Neuron (in vitro differentiated cells): ENCODE results near the gene UROC1.

Source experiments
- H2AFZ ChIP-seq: one replicate; pipeline ENCODE4 v1.6.1; 2013; ENCODE audit warnings: low read depth, mild to moderate bottlenecking, inconsistent platforms, low read length, moderate library complexity
- H3K27me3 ChIP-seq: one replicate; pipeline ENCODE4 v1.6.1; 2013; ENCODE audit warnings: low read length; ENCODE audit not compliant: insufficient read depth
- H3K36me3 ChIP-seq: one replicate; pipeline ENCODE4 v1.6.1; 2013; ENCODE audit warnings: low read length; ENCODE audit not compliant: insufficient read depth
- H3K4me1 ChIP-seq: one replicate; pipeline ENCODE4 v1.6.1; 2013; ENCODE audit warnings: low read length; ENCODE audit not compliant: insufficient read depth
- H3K4me3 ChIP-seq: 2 replicates; pipeline ENCODE4 v1.5.1; 2013; ENCODE audit warnings: mild to moderate bottlenecking, low read length, moderate library complexity
- H3K9me3 ChIP-seq: one replicate; pipeline ENCODE4 v1.6.1; 2013; ENCODE audit warnings: low read length

Gene UROC1

DNA sequence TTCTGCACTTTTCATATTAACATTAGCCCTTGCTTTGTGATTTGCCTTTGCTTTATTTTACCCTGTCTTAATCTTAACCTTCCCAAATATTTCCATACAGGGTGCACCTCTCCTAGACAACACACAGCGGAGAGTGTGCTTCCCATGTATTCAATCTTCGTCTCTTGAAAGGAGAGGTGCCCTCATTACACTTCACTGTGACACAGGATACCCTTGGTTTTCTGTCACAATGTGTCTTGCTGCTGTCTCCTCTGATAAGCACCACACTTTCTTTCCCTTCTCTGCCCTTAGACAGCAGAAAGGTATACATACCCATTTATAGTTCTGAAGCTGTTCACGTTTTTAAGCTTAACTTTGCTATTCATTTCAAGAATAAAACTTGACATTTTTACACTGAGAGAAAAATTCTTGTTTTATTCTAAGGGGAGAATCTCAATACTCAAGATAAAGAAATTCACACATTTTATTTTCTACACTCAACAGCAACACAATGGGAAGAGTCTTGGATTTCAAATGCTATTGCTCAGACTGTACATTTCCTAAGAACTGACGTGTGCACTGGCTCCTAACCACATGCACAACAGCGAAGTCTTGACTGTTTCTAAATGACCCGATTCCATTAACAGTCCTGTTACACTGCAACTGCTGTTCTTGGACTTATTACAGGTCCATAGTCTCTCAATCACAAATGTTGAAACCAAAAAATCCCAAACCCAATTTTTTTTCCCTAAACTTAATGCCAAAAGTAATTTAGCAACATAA lies 63.0 kb downstream of the UROC1 start:
- peaks cover 21% of the 10 kb centered on the region for H3K4me1 ChIP-seq
- no peak overlapping the region for H3K4me3 ChIP-seq
- peaks cover 64% of the 10 kb centered on the region for H3K36me3 ChIP-seq
- H2AFZ ChIP-seq = no peak overlapping the region
- H3K27me3 ChIP-seq = no peaks in the 10 kb centered on the region
- no peaks in the 10 kb centered on the region for H3K9me3 ChIP-seq

DNA sequence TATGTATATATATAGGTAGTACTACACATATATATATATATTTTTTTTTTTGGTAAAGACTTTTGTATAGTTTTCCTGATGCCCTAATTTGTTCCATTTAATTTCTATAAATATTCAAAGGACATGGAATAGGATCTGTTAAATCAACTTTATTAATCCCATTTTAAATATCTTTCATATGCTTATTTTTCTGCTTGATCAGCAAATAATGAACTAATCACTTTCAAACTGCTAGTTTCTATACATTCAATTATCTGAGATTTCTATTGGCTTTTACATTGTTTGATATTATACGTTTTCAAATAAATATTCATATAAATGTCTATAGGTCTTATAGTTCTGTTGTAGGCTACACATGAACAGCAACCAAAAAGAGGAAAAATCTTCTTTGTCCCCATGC lies 63.5 kb downstream of the UROC1 start:
- H3K9me3 ChIP-seq = no peaks in the 10 kb centered on the region
- peaks cover 59% of the 10 kb centered on the region for H3K36me3 ChIP-seq
- no peak overlapping the region for H2AFZ ChIP-seq
- no peak overlapping the region for H3K4me3 ChIP-seq
- H3K4me1 ChIP-seq = peaks cover 21% of the 10 kb centered on the region
- no peaks in the 10 kb centered on the region for H3K27me3 ChIP-seq

DNA sequence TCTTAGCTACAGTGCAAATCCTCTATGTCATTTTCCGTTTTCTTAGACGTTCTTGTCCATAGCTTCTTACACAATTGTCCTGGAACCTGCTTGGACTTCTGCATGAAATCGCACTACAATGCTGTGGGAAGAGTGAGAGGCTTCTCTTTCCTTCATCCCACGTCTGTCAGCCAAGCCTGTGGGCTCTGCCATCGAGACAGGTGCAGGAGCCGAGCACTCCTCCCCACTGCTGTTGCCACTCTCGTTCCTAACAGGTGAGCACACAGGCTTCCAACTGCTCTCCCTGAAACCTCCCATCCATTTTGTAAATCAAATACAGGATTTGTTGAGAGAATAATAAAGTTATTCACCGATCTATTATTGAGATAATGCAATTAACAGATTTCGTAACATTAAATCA lies 65.4 kb downstream of the UROC1 start:
- peaks cover 21% of the 10 kb centered on the region for H3K4me1 ChIP-seq
- no peaks in the 10 kb centered on the region for H3K9me3 ChIP-seq
- H2AFZ ChIP-seq = no peak overlapping the region
- H3K27me3 ChIP-seq = no peaks in the 10 kb centered on the region
- no peak overlapping the region for H3K4me3 ChIP-seq
- peaks cover 55% of the 10 kb centered on the region for H3K36me3 ChIP-seq

DNA sequence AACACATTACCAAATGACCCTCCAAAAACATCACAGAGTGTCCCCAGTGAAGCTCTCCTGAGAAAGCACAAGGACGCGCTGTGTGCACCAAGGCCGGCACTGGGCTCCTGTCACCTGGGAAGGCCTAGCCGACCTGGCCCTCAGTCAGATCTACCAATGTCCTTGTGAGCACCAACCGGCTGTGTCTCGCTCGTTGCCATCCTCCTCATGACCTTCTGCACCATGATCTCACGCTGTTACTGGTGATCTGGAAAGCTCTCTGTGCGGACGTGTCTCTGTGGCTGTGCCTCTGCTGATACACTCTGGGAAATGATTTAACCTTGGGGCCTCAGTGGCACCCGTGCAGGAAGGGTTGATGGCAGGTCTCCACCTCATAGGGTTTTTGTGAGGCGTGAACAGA lies 66.1 kb downstream of the UROC1 start:
- no peaks in the 10 kb centered on the region for H3K27me3 ChIP-seq
- no peaks in the 10 kb centered on the region for H3K9me3 ChIP-seq
- peaks cover 21% of the 10 kb centered on the region for H3K4me1 ChIP-seq
- peaks cover 48% of the 10 kb centered on the region for H3K36me3 ChIP-seq
- H2AFZ ChIP-seq = no peak overlapping the region
- no peak overlapping the region for H3K4me3 ChIP-seq

DNA sequence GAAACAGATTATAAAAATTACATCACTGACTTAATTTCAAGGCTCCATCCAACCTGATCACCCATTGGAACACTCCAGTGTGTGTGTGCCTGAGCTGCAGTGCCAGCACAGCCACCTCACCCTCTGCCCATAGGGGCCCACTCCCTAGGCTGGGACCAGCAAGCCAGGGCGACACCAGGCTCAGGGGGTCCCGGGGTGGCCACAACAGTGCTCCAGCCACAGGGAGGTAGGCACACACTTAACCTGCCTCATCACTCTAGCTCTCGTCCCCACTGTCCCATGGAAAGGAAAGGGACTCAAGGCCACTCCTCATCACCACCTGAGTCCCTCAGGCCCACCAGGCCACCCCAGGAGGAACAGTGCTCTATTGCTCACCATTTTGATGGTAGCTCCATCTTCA lies 66.8 kb downstream of the UROC1 start:
- peaks cover 42% of the 10 kb centered on the region for H3K36me3 ChIP-seq

DNA sequence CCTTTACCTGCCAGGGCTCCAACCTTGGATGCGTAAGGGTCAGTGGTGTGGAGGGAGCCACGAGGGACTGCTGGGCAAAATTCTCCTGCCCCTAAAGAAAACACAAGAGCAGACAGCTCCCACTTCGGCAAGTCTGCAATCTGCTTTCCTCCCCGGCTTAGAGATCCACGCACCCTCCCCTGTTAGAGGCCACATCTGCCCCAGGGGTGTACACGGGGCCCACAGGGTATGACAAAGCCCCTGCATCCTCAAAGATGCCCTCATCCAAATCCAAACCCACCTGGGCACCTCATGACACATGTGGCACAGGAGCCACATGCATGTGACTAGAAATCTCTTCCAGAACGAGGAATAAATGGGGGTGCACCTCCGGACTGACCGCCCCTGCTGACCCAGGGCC lies 67.4 kb downstream of the UROC1 start:
- no peaks in the 10 kb centered on the region for H3K27me3 ChIP-seq
- H3K9me3 ChIP-seq = no peaks in the 10 kb centered on the region
- no peak overlapping the region for H2AFZ ChIP-seq
- H3K4me1 ChIP-seq = peaks cover 18% of the 10 kb centered on the region
- H3K4me3 ChIP-seq = no peak overlapping the region
- H3K36me3 ChIP-seq = peaks cover 42% of the 10 kb centered on the region

More for the DNA sequence above, 66.8 kb downstream of the UROC1 start:
- Histone ChIP-seq H3K27me3 (no peaks in the 10 kb centered on the region), H3K9me3 (no peaks in the 10 kb centered on the region), H3K4me3 (no peak overlapping the region), H2AFZ (no peak overlapping the region), H3K4me1 (peaks cover 21% of the 10 kb centered on the region)

DNA sequence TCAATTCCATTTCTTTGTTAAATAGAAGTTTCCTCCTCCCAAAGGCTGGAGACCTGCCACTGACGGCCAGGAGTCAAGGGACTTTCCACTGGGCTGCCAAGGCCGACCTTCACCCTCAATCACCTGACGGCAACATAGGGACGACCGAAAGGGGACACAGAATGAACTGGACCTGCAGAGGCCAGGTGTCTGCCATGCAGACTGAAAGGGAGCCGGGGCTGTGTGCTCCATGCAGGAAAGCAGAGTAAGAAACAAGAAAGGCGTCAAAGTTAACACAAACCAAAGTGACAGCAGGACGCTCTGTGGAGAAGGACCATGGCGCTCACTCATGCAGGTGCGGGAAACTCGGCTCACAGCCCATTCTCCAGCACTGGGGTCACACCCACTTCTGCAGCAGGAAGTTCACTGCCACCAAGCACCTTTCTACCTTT lies 67.9 kb downstream of the UROC1 start:
- peaks cover 12% of the 10 kb centered on the region for H3K4me1 ChIP-seq
- H3K27me3 ChIP-seq = no peaks in the 10 kb centered on the region
- H3K9me3 ChIP-seq = no peaks in the 10 kb centered on the region
- no peak overlapping the region for H3K4me3 ChIP-seq
- peaks cover 42% of the 10 kb centered on the region for H3K36me3 ChIP-seq
- no peak overlapping the region for H2AFZ ChIP-seq

DNA sequence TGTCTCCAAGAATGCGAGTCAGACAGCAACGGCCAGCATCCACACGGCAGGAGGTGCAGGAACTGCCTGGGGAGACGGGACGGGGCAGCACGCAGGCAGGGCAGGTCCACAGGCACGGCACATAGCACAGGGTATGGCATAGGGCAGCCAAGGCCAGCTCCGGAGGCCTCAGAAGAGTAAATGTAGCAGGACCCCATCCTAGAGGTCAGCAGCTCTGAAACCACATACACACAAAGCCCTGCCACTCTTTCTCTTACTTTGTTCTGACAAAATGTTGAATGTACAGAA lies 68.7 kb downstream of the UROC1 start:
- no peaks in the 10 kb centered on the region for H3K27me3 ChIP-seq
- peaks cover 5% of the 10 kb centered on the region for H3K4me1 ChIP-seq
- H3K36me3 ChIP-seq = peaks cover 42% of the 10 kb centered on the region
- no peak overlapping the region for H3K4me3 ChIP-seq
- H2AFZ ChIP-seq = no peak overlapping the region
- H3K9me3 ChIP-seq = no peaks in the 10 kb centered on the region

DNA sequence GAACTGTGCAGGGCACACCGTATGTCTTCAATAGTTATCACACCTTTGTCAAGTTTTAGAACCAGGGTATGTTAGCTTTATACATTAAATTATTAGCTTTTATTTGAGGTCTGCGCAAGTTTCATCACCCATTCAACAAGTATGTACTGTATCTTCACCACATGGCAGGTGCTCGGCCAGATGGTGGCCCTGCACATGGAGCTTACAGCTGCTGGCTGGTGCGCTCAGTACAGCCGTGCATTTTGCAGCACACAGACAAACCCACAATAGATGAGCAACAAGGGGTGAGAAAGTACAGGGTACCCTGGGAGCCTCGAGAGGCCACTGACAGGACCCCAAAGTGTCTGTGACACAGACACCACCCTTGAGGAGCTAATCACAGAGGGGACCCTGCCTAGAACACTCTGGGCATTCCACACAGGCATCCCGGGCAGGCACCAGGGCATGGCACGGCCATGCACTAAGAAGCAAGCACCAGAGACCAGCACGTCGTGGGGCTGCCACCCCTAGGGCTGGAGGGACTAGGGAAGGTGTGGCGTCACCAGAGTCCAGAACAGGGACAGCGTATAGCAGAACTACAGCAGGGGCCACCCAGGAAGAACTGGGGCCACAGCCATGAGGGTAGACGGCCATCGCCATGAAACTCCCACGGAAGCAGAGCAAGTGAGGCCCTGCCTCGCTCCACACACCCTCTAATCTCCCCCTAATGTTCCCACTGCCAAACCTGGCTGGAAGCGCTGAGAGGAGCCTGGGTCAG lies 69.3 kb downstream of the UROC1 start:
- Histone ChIP-seq H2AFZ (no peak overlapping the region), H3K36me3 (peaks cover 41% of the 10 kb centered on the region), H3K4me1 (peaks cover 1% of the 10 kb centered on the region)

DNA sequence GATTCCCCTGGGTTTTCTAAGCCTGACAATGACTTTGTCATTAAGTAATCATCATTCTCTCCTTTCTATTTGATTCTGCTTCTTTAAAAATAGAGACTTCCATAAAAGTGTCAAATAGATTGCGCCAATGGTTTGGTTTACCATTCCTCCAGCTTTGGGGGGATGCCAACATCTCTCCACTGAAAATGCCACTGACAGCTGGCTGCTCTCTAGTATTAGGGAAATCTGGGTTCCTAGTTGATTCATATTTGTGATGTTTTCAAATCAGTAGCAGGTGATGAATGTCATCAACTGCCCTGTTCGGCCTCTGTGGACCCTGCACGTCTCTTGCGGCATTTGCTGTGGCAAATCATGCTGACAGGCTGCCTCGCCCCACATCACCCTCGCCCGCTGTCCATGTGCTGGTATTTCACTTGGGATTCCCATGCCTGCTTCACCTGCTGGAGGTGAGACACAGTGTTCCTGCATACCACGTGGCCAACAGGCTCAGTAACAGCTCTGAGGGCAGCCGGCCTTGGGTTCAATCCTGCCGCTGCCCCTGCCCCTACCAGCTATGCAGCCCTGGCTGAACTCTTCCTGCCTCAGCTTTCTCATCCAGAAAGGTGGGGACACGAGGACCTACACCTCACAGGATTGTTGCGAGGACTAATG lies 70.0 kb downstream of the UROC1 start:
- H3K4me3 ChIP-seq = no peak overlapping the region
- H2AFZ ChIP-seq = no peak overlapping the region
- no peaks in the 10 kb centered on the region for H3K4me1 ChIP-seq
- no peaks in the 10 kb centered on the region for H3K27me3 ChIP-seq
- no peaks in the 10 kb centered on the region for H3K9me3 ChIP-seq
- peaks cover 37% of the 10 kb centered on the region for H3K36me3 ChIP-seq

More for the DNA sequence above, 69.3 kb downstream of the UROC1 start:
- Histone ChIP-seq H3K27me3 (no peaks in the 10 kb centered on the region), H3K9me3 (no peaks in the 10 kb centered on the region), H3K4me3 (no peak overlapping the region)

DNA sequence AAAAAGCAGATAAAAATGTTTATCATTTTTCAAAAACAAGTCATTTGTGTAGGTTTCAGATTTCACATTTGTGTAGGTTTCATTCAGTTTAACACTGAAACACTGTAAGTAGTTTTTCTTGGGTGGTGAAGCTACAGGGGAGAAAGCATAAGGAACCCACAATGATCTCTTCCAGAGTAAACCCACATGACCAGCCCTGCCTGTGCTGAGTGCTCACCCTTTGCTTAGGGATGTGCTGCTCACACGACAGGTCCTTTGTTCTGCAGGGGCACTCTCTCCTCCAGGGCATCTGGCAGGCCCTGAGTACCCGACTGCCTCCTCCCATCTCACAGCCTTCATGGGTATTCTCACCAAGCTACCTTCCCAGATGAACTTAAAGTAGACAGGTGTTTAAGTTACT lies 70.8 kb downstream of the UROC1 start:
- H3K4me1 ChIP-seq = no peaks in the 10 kb centered on the region
- H3K36me3 ChIP-seq = peaks cover 31% of the 10 kb centered on the region
- H3K4me3 ChIP-seq = no peak overlapping the region
- no peaks in the 10 kb centered on the region for H3K27me3 ChIP-seq
- no peak overlapping the region for H2AFZ ChIP-seq
- no peaks in the 10 kb centered on the region for H3K9me3 ChIP-seq

DNA sequence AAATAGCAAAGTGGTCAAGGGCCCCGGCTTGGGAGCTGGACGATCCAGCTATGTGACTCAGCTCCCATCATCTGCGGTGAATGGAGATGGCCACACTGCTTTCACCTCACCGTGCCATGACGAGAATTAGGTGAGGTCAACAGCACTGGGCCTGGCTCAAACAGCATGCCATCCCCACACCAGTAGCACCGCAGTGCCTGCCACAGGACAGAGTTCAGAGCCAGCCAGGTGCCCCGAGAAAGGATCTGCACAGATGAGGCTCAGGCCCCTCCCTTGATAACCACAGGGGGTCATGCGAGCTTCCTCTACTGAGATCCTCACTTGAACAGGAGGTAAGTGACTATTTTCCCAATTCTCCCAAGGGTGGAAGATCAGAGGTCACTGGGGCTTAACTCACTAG lies 71.3 kb downstream of the UROC1 start:
- Histone ChIP-seq H2AFZ (no peak overlapping the region), H3K27me3 (no peaks in the 10 kb centered on the region), H3K36me3 (peaks cover 26% of the 10 kb centered on the region), H3K9me3 (no peaks in the 10 kb centered on the region), H3K4me1 (no peaks in the 10 kb centered on the region), H3K4me3 (no peak overlapping the region)

DNA sequence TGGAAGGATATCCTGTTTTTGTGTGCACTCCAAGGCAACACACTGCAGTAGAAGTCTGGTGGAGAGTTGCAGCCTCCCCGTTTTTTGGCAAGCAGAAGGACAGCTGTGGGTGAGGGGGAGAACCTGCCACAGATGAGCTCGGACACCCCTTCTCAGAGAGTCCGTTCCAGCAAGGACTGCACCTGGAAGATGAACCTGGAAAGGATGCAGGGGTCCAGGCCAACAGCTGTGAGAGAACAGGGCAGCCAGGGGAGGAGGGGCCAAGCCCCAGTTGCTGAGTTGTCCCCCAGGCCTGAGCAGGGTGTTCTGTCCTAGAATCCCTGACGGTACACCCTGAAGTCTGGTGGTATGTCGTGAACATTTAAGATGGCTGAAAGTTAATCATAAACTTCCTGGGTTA lies 72.1 kb downstream of the UROC1 start:
- H2AFZ ChIP-seq = no peak overlapping the region
- H3K27me3 ChIP-seq = no peaks in the 10 kb centered on the region
- no peaks in the 10 kb centered on the region for H3K4me1 ChIP-seq
- H3K9me3 ChIP-seq = no peaks in the 10 kb centered on the region
- peaks cover 19% of the 10 kb centered on the region for H3K36me3 ChIP-seq
- no peak overlapping the region for H3K4me3 ChIP-seq
